SHP77 (cell line): ENCODE data around the gene HRC.
"Not testable (repeated sequence)": the region's sequence is repeated elsewhere in the genome, so short reads cannot be mapped to it uniquely, and the experiment has no call there.

Source experiments
- DNase-seq, 2 experiments: peaks; one replicate each; lab custom pipeline; 2025; lab: John Stamatoyannopoulos, UW

HRC gene

GRCh38 chr19:49155005-49155819 lies at the start of gene HRC:
Gene HRC, minus strand, starts transcription at chr19:49155396. Its CDS starts 159 bp downstream, at chr19:49155237.
- DNase-seq, result no peak

- DNase-seq, result no peak
Observed at GRCh38 chr19:49201042-49201441, 45.8 kb upstream of the HRC start.

- no peak for DNase-seq
Observed at GRCh38 chr19:49200238-49200862, 45.2 kb upstream of the HRC start.

GRCh38 chr19:49196527-49197240 lies 41.5 kb upstream of the HRC start:
- DNase-seq, result no peak

GRCh38 chr19:49194408-49194807 lies 39.2 kb upstream of the HRC start:
- DNase-seq, result no peak

GRCh38 chr19:49193822-49194394 lies 38.7 kb upstream of the HRC start:
- no peak for DNase-seq

GRCh38 chr19:49190781-49191180 lies 35.6 kb upstream of the HRC start:
- DNase-seq, result no peak

GRCh38 chr19:49189259-49189658 lies 34.1 kb upstream of the HRC start:
- no peak for DNase-seq

GRCh38 chr19:49188626-49189200 lies 33.5 kb upstream of the HRC start:
- DNase-seq, result no peak

- DNase-seq, result no peak
Observed at GRCh38 chr19:49186108-49186507, 30.9 kb upstream of the HRC start.

- DNase-seq, result no peak
Observed at GRCh38 chr19:49182848-49183375, 27.7 kb upstream of the HRC start.

GRCh38 chr19:49182010-49182847 lies 27.0 kb upstream of the HRC start:
- not testable (repeated sequence) for DNase-seq

- no peak for DNase-seq
Observed at GRCh38 chr19:49180659-49181058, 25.5 kb upstream of the HRC start.

- no peak for DNase-seq
Observed at GRCh38 chr19:49173198-49173597, 18.0 kb upstream of the HRC start.

- DNase-seq, result no peak
Observed at GRCh38 chr19:49168421-49168820, 13.2 kb upstream of the HRC start.

GRCh38 chr19:49167857-49168409 lies 12.7 kb upstream of the HRC start:
- DNase-seq, result no peak

GRCh38 chr19:49165865-49166301 lies 10.7 kb upstream of the HRC start:
- no peak for DNase-seq

- DNase-seq, result no peak
Observed at GRCh38 chr19:49165111-49165750, 10.0 kb upstream of the HRC start.

GRCh38 chr19:49161987-49162386 lies 6.8 kb upstream of the HRC start:
- DNase-seq, result no peak
